GM18520 (cell line): ENCODE results near the gene NLGN1.

ENCODE experiments used
- ATAC-seq: cut with Tn5 transposase; IDR thresholded peaks from one replicate; pipeline ENCODE4 v1.9.1; 2021; ENCODE audit not compliant: unreplicated experiment

The NLGN1 gene

DNA sequence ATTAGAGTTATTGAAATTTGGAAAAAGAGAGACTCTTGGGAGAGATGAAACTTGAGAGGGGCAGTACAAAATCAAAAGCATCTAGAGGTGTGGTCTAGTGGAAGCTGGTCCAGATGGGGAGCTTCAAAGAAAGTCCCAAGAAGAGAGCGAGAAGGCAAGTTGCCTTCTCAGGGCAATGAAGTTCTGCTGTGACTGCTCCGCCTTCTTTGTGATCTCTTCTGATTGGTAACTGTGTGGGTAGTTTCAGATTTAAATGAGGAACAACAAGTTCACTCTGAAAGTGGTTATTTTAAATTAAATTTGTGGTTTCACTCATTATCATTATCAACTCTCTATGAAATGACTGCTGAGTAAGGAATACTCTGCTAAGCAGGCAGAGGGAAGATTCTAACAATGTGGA lies 233.3 kb downstream of the NLGN1 start:
- ATAC-seq, result no peak

DNA sequence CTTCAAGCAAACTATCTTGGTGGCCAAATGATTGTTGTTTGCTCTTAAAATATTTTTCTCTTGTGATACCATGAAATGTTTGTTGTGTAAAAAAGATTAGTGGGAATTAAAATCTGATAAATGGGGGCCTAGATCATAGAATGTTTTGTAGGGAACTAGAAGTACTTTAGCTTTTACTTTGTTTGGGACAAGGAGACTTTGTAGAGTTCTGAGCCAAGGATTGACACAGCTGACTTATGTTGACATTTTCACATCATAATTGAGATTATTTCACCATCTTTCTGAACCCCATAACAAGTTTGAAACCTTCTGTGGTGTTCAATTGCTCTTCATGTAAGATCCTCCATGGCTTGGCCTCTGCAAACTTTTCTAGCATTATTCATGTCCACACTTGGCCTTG lies 235.4 kb downstream of the NLGN1 start:
- no peak for ATAC-seq

DNA sequence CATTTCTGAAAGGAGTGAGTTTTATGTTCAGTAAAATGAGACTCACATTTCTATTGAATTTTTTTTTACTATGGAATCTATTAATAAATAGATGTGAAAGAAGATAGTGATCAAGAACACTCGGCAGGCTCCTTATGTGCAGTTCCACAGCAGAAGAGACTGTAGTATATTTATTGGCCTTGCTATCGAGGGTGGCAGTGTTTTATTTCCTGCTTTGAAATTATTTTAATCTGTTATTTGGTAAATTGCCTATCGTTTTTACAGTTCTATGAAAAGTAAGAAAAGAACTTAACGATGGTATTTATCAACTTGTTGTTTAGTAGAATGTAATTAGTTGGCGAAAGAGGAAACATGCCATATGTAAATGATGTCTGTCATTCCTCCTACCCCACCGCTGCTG lies 238.3 kb downstream of the NLGN1 start:
- ATAC-seq, result no peak

DNA sequence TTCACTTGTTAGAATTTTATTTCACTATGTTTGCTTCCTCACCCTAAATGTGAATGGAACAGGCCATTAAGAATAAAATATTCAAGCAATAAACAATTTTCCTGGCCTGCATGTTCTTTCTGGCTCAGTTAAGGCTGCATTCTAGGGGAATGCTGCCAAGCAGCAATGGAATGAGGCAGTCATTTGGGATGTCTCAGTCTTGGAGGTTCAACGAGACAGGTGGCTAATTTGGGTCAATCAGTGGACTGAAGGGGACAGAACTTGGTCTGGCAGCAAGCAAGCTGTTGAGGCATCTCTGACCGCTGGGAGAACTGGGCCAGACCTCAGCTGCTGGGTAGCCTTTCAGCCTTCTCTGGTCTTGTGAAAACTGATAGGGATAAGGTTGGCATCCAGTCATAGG lies 241.6 kb downstream of the NLGN1 start:
- ATAC-seq, result no peak

GRCh38 chr3:173641696-173642095 lies 244.2 kb downstream of the NLGN1 start:
- no peak for ATAC-seq

- no peak for ATAC-seq
Observed at GRCh38 chr3:173644086-173645082, 246.8 kb downstream of the NLGN1 start.

DNA sequence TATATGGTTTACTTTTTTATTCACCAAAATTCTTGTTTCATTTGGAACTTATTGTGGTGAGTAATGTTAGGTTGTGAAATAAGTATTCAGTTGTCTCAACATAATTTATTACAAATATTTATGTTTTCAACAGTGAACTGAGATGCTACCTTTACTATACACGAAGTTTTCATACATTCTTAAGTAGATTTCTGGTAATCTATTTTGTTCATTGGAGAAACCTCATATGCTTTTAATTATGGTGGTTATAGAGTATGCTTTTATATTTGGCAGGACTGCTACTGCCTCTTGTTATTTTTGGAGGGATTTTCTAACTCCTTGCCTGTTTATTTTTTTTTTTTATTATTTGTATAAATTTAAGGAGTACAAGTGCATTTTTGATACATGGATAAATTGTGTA lies 253.1 kb downstream of the NLGN1 start:
- no peak for ATAC-seq

- no peak for ATAC-seq
Observed at GRCh38 chr3:173652093-173652492, 254.5 kb downstream of the NLGN1 start.

DNA sequence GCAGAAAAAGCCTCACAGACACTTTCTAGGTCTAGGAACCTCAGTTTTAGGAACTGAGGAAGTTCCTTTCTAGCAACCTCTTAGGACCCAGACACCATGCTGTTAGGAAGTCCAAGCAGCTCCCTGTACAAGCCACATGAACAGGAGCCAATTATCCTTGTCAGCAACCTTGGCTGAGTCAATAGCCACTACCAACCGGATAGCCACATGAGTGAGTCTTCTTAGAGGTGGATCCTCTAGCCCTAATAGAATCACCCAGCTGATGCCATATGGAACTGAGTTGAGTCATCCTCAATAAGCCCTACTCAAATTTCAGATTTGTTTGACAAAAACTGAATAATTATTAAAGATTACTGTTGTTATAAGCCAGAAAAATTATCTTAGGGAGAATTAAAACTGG lies 256.2 kb downstream of the NLGN1 start:
- no peak for ATAC-seq

DNA sequence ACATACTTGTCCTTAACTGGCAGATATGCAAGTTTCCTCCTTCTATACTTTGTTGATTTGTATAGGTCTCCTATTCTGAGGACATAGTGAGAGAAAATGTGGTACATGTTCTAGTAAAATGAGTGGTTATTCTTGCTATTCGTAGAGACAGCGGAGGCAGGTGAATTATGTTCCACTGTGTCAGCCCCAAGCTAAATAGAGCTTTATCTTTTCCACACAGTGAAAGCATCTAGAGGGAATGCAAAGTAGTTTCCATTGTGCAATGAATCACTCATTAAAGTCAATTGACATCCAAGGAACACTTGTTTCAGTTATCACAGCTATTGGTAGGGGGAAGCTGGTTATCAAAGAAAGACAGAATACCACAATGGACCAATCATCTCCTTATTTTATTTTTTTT lies 262.4 kb downstream of the NLGN1 start:
- ATAC-seq, result no peak

- ATAC-seq, result no peak
Observed at GRCh38 chr3:173660645-173661299, 263.2 kb downstream of the NLGN1 start.

GRCh38 chr3:173663696-173664111 lies 266.2 kb downstream of the NLGN1 start:
- ATAC-seq, result no peak

GRCh38 chr3:173676094-173676493 lies 278.6 kb downstream of the NLGN1 start:
- ATAC-seq, result no peak

DNA sequence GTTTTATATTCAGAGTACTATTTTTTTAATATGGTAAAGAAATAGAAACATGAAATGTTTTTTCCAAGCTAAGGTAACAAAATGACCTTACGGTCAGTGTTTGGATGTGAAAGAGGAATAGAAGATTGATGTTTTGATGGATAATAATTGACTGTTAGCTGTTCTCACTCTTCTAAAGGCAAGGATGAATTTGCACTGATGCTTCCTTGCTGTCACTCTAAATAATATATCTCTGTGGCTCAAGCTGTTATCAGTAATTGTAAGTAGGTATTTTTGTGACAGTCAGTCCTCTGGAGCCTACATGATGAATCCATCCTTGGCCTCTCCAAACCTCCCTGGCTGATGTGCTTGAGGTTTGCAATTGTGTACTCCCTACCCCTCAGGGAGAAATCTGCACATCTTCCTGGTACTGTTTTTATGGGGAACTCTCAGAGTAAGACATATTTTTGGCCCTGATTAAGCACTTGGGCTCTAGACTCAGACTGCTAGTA lies 283.7 kb downstream of the NLGN1 start:
- ATAC-seq, result no peak

DNA sequence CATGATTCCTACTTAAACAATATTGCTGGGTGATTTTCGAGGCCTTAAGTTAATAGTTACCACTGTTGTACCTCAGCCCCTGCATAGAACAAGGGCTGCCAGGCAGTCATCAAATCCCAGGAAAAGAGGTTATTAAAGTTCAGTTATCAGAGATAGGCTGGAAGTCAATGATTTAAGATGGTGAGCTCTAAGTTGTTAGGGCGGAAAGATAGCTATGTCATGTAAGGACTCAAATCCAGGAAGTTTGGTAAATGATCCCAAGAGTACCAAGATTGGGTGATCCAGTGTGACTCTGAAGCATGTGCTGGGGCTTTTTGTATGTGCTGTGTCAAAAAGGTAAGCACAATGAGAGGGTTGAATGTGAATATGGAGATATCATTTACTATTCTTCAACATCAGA lies 287.9 kb downstream of the NLGN1 start:
- no peak for ATAC-seq

DNA sequence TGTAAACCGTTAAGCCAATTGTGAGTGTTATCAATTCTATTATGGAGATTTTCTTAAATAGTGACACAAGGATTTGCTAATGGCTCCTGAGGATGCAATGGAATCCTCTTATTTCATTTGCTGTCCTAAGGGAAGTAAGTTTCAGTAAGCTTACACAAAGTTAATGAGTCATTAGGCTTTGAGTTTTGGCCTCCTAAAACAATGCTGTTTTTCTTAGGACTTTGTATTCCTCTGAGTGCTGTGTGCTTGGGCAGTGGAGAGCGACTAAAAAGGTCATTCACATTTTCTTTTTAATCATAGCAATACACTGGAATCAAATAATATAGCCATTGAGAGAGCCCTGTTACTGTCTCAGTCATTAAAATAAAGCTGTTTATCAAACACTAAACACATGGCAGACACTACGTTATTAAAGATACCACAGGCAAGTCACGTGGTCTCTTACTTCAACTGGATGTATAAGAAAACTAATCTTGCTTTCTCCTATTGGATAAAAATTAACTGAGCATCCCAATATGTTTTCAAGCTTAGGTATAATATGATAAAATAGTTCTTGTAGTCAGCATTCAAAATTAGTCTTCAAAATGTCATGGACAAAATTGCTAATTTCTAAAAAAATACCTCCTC lies 290.8 kb downstream of the NLGN1 start:
- ATAC-seq, result no peak

DNA sequence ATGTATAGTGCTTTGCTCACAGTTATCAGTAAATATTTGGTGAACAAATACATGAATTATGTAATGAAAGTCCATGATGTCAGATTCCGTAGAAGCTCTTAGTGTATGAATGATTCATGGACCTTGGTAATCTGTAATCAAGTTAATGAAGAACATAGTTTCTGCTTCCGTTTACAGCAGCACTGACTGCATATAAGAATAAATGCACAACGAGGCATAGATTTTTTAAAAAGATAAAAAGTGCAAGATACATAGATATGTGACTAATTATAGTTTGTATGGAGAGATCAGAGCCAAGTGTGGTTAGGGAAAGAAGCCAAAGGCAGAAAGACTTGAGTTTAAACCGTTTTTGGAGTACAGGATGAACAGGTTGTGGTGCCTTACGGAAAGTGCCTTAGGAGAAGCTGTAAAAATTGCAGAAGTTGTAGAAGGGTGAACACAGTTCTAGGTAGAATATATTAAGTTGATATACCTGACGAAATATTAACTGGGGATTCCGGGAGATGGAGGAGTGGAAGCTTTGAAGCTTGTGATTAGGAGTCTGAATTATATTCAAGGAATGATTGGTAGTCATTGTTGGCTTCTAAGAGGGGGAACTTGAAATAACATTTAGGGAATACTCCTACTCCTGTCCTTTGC lies 293.1 kb downstream of the NLGN1 start:
- no peak for ATAC-seq

- no peak for ATAC-seq
Observed at GRCh38 chr3:173699353-173699752, 301.8 kb downstream of the NLGN1 start.

DNA sequence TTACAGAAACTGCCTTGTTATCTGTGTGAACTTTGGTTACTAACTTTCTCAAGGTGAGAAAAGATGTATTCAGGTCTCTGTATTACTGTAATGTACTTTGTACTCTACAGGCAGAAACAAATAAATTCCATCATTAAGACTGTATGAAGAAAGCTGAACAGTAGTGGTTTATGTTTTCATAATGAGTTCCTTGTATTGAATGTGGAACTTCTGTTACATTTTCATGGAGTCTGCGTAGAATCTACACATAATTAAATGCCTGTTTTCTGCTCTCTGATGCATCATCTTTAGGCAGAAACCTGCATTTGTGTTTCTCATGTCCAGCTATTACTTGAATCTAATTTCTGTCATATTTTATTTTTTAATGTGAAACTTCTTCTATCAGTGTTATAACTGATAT lies 302.8 kb downstream of the NLGN1 start:
- no peak for ATAC-seq

- no peak for ATAC-seq
Observed at GRCh38 chr3:173702561-173702960, 305.0 kb downstream of the NLGN1 start.

DNA sequence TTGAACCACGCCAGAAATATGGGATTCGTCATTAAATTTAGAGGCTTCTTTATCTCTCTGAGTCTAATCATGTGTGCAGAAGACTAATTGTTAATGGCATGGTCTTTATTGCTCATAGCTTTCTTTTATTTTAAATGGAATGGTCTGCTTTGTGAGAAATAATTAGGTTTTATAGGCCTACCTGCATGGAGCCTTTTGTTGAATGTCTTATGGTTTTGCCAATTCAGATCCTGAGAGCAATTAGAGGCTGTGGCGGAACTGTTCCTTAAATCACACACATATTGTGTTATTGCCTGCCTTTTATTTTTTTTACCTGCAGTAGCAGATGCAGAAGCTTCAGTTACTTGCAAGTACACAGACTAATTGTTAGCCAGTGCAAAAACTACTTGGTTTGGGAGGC lies 306.2 kb downstream of the NLGN1 start:
- ATAC-seq, result no peak
